ENCODE measurements around the gene EN1.

Gene EN1

DNA sequence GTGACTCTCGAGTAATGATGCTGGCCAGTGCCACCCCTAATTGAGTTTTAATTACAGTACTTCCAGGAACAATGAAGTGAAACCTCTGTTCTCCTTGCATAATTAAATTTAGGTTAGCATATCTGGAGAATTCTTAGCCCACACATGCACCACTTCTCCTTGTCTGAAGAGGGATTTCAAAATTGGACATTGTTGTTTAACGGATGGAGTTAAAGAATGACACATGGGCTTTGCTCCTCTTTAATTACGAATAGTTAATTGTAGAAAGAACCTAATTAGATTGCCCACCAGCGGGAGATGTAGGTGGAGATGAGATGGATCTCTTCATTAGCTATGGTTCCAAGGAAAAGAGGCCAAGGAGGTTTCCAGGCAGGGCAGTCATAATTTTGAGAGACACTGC, 33.1 kb upstream of the EN1 start:
- no peak for DNase-seq (ENCODE audit: extremely low spot score)
- TF ChIP-seq, protein P1, sequence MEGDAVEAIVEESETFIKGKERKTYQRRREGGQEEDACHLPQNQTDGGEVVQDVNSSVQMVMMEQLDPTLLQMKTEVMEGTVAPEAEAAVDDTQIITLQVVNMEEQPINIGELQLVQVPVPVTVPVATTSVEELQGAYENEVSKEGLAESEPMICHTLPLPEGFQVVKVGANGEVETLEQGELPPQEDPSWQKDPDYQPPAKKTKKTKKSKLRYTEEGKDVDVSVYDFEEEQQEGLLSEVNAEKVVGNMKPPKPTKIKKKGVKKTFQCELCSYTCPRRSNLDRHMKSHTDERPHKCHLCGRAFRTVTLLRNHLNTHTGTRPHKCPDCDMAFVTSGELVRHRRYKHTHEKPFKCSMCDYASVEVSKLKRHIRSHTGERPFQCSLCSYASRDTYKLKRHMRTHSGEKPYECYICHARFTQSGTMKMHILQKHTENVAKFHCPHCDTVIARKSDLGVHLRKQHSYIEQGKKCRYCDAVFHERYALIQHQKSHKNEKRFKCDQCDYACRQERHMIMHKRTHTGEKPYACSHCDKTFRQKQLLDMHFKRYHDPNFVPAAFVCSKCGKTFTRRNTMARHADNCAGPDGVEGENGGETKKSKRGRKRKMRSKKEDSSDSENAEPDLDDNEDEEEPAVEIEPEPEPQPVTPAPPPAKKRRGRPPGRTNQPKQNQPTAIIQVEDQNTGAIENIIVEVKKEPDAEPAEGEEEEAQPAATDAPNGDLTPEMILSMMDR (IDR thresholded peaks at IDR 0.05; ENCODE audit: control extremely low read depth, extremely low read depth, low read depth, missing control alignments), result no peak
- POLR2A ChIA-PET, result no interaction called here
- CTCF ChIA-PET, result interaction anchor here (0.9 to 6.2 kb wide), 20 partner anchors 8 to 829 kb away, joined by 3 to 97 read pairs (median 10); partner anchors contain the start of gene EN1

DNA sequence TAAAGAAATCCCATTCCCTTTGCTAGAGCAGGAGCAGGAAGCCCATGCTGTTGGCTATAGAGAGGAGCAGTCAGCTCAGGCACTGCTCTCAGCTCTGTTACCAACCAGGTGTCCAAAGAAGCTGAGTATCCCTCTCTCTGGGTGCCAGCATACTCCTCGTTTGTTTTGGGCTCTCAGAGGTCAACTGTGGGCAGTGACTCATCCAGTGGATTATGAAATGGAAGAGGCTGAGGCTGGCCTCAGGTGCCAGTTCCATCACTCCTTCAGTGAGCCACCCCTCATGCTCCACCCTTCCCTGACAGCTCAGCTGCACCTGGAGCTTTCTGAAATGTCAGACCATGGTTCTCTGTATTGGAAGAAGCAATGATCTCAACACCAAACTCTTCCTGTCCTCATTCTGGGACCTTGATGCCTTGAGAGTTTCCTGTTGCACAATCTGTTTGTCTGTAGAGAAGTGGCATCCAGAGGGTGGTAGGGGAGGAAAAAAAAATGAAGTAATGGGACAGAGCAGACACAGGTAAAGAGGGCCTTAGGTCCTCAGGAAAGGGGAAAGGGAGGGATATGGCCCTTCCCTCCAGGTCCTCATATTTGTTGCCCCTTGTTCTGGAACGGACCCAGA, 31.2 kb upstream of the EN1 start:
- ChIA-PET POLR2A (no interaction called here), CTCF (interaction anchor here (1.4 to 2.1 kb wide), 2 partner anchors 23 to 25 kb away, joined by 3 to 5 read pairs; no protein-coding TSS in a partner anchor)
- DNase-seq (ENCODE audit: extremely low spot score), result no peak
- TF ChIP-seq, protein P1 (IDR thresholded peaks at IDR 0.05; ENCODE audit: control extremely low read depth, extremely low read depth, low read depth, missing control alignments), result no peak

DNA sequence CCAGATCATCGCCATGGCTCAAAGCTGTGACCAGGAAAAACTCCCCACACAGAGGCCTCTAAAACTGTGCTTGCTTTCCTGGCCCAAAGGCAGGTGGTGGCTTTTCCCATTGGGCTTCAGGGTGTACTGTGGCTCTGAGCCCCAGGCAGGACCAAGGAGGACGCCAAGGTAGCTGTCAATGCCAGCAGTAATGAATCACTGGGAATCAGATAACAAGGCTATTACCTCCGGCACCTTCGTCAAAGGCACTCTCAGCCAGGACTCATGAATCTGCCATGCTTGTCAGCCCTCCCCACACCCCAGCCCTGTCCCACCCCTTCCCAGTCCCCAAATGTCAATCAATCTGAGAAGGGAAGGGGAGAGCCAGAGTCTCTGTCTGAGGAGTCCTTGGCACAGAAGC, 27.9 kb upstream of the EN1 start:
- no peak for DNase-seq (ENCODE audit: extremely low spot score)
- ChIA-PET POLR2A (no interaction called here), CTCF (interaction anchor here (1.2 to 1.3 kb wide), 2 partner anchors 10 to 683 kb away, joined by 3 to 4 read pairs; no protein-coding TSS in a partner anchor)
- TF ChIP-seq, protein P1 (IDR thresholded peaks at IDR 0.05; ENCODE audit: control extremely low read depth, extremely low read depth, low read depth, missing control alignments), result no peak

DNA sequence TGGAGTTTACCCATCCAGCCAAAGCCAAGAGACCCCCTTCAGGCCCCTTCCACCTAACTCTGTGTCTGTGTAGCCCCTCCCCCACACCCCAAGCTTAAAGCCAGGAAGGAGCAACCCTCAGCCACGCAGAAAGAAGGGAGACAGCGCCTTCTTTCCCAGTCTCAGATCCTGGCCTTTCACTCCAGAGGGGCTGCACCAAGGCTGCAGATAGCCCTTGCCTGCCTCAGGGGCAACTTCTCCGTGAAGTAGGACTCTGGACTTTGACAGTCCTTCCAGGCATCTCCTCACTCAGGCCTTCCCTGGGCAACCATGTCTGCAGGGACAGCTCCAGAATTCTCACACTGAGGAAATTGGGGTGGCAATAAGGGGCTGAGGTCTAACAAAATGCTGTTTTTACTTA, 26.9 kb upstream of the EN1 start:
- ChIA-PET POLR2A (no interaction called here), CTCF (interaction anchor here (1.3 to 5.3 kb wide), 2 partner anchors 8 to 9 kb away, joined by 4 to 68 read pairs; no protein-coding TSS in a partner anchor)

DNA sequence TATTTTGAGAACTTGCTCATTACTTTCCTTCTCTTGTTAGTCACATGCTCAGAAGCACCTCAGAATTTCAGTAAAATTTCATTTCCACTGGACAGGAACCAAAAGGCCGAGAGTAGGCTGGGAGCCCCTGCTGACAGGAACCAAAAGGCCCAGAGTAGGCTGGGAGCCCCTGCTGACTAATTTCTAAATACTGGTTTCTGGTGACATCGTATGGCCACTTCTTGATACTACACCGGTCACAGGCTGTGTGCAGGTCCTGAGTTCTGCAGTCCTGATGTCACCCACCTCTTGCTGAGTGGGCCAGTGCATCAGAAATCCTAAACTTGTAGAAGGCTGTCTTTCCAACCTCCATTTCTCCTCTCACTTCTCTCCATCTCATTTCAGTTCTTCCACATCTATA, 17.7 kb upstream of the EN1 start:
- DNase-seq (ENCODE audit: extremely low spot score), result peak; percentile 56
- POLR2A ChIA-PET, result no interaction called here
- CTCF ChIA-PET, result interaction anchor here (0.9 to 2.8 kb wide), 7 partner anchors 8 to 663 kb away, joined by 3 to 12 read pairs (median 4); no protein-coding TSS in a partner anchor

More for the DNA sequence above, 26.9 kb upstream of the EN1 start:
- TF ChIP-seq, protein P1 (IDR thresholded peaks at IDR 0.05; ENCODE audit: control extremely low read depth, extremely low read depth, low read depth, missing control alignments), result no peak
- DNase-seq (ENCODE audit: extremely low spot score), result no peak

DNA sequence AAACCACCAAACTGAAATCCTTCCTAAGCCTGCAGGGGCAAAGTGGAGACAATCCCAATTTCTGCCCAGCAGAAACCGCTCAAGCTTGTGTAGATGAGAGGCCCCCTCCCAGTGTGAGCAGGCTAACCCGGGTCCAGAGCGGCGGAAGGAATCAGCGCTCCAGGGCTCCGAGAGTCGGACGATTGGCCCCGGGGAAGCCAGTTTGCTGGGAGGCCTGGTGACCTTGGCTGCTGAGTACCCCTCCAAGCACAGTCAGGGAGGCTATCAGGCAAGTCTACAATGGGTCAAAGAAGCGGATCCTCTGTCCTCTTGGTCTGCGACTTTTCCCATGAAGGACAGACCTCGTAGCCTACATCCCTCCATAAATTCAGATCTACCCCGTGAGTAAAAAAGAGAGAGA, 16.8 kb upstream of the EN1 start:
- ChIA-PET CTCF (interaction anchor here (0.9 to 2.8 kb wide), 7 partner anchors 8 to 662 kb away, joined by 3 to 12 read pairs (median 5); no protein-coding TSS in a partner anchor), POLR2A (no interaction called here)
- DNase-seq (ENCODE audit: extremely low spot score), result no peak
- TF ChIP-seq, protein P1 (IDR thresholded peaks at IDR 0.05; ENCODE audit: control extremely low read depth, extremely low read depth, low read depth, missing control alignments), result no peak

More for the DNA sequence above, 17.7 kb upstream of the EN1 start:
- TF ChIP-seq, protein P1 (IDR thresholded peaks at IDR 0.05; ENCODE audit: control extremely low read depth, extremely low read depth, low read depth, missing control alignments), result peak; percentile 76
